Stimulated activated CD8-positive, alpha-beta memory T cell treated with anti-CD3 and anti-CD28 coated beads, Interleukin-7, amount 100 ng/mL, for 4 hours (primary cell): ENCODE results near the gene SQOR.

Source experiments
- DNase-seq, 2 donors: peaks; one replicate each; pipeline ENCODE4 v3.0.0-alpha.2; 2020; ENCODE audit warnings: low read depth in 2 of 2

Gene SQOR

GRCh38 chr15:45705510-45706473, 71.0 kb downstream of the SQOR start:
- DNase-seq, result peak; percentile 29 to 39

DNA sequence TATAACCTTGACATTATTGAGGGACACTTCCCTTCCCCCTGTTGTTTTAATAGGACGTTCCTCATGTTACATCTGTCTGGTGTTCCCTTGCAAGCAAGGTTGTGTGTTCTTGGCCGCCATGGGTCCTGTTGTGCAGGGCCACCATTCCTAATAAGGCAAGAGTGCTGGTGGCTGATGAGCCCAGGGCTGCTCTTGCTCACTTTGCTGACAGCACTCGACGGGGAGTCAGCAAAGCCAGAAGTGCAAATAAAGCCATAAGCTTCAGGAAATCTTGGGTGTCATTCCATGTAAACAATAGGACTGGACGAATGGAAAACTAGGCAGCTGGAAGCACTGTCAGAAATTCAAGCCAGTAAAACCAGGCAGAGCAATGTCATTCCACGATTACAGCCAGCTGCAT, 75.8 kb downstream of the SQOR start:
- DNase-seq, result no peak

DNA sequence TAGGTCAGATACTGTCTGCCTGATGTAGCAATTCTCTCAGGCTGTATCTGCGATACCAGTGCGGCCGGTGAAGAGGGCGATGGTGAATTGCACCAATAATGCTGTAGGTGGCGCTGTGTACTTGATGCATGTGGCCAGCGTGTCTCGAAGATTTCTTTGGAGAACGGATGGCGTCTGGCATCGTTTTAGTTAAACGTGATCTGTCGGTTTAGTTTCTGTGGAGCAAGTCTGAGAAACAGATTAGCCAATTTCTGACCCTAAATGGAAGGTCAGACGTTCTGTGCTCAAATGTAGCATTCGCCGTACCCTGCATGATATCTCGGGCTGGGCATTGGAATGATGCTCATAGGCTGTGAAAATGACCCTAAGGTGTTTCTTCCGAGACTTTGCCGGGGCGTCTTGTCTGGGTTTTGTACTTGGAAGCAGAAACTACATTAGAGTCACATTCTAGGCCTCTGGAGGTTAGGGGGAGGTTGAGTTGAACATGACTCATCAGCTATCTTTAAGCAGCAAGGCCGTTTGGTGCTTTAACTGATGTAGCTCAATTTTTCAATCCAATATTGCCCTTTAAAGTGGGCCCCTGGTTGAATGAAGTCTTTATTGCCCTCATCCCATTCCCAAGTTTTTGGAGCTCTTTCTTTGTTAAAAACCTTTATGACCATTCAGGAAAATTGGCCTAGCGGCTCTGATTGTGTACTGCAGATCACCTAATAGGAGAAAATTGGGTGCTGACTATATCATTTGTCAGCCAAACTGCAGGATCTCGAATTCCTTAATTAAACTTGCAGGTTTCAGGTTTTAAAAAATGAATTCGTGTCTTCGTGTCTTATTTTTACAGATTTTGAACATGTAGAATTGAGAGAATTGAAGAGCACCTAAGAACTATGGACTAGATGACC, 80.0 kb downstream of the SQOR start:
- DNase-seq, result no peak

GRCh38 chr15:45715528-45715927, 80.7 kb downstream of the SQOR start:
- no peak for DNase-seq

GRCh38 chr15:45719490-45719889, 84.7 kb downstream of the SQOR start:
- DNase-seq, result no peak

DNA sequence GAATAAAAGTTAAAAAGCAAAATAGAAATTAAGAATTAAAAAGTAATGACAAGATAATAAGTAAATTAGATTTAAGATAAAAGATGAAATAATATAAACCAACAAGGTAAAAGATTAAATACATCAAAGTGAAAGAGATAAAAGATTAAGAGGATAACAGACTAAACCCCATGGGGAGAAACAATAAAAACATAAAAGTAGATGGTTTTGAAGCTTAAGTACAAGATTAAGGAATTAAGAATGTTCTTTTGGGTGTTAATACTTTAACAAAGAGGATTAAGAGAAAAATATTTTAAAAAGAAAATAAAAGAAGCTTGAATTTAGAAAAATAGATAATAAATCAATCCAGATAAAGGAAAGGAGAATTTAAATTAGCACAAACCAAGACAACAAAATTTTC, 85.4 kb downstream of the SQOR start:
- DNase-seq, result no peak

- no peak for DNase-seq
Observed at GRCh38 chr15:45728641-45729040, 93.8 kb downstream of the SQOR start.

DNA sequence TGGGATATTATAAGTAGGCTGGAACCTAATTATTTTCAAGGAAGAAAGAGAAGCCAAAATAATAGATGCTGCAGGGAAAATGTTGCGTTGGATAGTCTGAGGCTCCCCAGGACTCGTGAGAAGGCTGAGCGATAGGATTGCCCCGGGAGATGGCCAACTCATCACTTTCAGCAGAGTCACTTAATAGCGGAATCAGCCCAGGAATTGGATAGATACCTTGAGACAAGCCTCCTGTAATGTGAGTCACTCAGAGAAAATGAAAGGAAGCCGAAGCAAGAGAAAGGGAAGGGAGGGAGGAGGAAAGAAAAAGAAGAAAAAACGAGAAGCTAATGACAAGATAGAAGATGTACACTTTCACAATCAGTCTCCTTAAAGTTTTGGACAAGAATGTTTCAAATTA, 94.3 kb downstream of the SQOR start:
- DNase-seq, result no peak

GRCh38 chr15:45731343-45731742, 96.5 kb downstream of the SQOR start:
- DNase-seq, result no peak

GRCh38 chr15:45732662-45733061, 97.8 kb downstream of the SQOR start:
- no peak for DNase-seq

GRCh38 chr15:45734260-45734711, 99.5 kb downstream of the SQOR start:
- DNase-seq, result no peak
